ENCODE results near the gene ACTR3. TPM values are rescaled to one million over a fixed set of nuclear protein-coding genes. Genes with fewer than 3 reads are reported as not detected.
"Not testable (repeated sequence)": the region's sequence is repeated elsewhere in the genome, so short reads cannot be mapped to it uniquely, and the experiment has no call there.

Gene ACTR3
- total RNA-seq, 1 experiment from 2014 or later, result 261 TPM

GRCh38 chr2:113899166-113899565 is 9.3 kb downstream of the ACTR3 start:
- DNase-seq (ENCODE audit: extremely low read depth, low read depth), result no peak

DNA sequence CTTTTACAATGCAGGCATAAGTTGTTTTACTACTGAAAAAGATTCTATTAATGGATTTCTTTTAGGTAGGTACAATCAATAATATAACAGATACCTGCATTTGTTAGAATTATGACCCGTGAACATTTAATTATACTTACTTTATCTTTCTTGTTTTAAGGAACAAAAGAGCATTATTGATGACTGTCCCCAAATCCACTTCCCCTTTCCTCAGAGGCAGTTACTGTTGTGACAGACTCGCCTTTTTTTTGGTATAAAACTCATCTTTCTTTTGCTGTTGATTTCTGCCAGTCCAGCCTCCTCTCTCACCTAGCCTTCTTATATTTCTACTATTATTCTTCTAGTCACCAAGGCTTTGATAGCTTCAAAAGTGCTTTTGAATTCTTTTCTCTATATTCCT is 12.1 kb downstream of the ACTR3 start:
- no peak for DNase-seq (ENCODE audit: extremely low read depth, low read depth)

DNA sequence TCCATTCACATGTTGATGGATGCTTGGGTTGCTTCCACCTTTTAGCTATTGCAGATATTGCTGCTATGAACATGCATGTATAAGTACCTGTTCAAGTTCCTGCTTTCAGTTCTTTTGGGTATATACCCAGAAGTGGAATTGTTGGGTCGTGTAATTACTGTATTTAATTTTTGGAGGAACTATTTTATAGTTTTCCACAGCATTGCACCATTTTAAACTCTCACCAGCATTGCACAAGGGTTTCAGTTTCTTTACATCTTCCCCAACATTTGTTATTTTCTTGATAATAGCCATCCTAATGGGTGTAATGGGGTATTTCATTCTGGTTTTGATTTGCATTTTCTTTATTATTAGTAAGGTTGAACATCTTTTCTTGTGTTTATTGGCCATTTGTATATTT is 16.0 kb downstream of the ACTR3 start:
- DNase-seq (ENCODE audit: extremely low read depth, low read depth), result no peak

DNA sequence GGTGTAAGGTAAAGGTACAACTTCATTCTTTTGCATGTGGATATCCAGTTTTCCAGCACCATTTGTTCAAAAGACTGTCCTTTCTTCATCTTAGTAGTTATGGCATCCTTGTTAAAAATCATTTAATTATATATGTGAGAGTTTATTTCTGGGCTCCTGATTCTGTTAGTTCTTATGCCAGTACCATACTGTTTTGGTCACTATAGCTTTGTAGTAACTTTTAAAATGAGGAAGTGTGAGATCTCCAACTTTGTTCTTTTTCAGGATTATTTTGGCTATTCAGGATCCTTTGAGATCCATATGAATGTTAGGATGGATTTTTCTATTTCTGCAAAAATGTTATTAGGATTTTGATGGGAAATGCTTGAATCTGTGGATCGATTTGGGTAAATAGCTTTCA is 16.8 kb downstream of the ACTR3 start:
- no peak for DNase-seq (ENCODE audit: extremely low read depth, low read depth)

DNA sequence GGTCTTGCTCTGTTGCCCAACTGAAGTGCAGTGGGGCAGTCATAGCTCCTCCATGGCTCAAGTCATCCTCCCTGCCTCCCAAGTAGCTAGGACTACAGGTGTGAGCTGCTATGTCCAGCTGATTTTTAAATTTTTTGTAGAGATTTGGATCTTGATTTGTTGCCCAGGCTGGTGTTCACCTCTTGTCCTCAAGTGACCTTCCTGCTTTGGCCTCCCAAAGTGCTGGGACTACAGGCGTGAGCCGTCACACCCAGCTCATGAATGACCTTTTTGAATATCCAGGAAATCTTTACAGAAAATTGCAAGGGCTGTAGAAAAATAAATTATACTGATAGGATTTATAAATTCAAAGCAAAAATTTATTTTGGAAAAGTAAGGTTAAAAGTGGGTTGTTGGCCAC is 17.4 kb downstream of the ACTR3 start:
- DNase-seq (ENCODE audit: extremely low read depth, low read depth), result no peak

GRCh38 chr2:113910110-113910717 is 20.3 kb downstream of the ACTR3 start:
- no peak for DNase-seq (ENCODE audit: extremely low read depth, low read depth)

DNA sequence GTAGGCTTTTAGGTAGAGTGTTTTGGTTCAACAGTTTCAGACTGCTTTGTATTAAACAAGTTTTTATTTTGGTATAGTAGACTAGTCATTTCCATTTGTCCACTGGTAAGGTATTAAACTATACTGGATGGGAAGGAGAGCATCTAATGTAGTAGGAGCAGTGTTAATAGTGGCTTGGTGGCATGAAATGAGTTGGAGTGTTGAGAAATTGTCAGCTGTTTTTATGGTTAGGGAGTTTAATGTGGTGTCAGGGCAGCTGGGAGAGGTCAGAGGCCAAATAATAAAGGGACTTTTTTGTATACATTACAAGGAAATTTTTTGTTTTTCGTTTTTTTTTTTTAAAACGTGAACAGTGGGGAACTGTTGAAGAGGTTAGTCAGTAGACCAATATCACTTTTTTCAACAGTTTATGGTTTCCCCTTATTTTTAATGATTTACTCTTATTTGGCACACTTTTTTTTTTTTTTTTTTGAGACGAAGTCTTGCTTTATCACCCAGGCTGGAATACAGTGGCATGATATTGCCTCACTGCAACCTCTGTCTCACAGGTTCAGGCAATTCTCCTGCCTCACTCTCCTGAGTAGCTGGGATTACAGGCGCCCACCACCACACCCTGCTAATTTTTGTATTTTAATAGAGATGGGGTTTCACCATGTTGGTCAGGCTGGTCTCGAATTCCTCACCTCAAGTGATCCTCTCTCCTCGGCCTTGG is 21.2 kb downstream of the ACTR3 start:
- no peak for DNase-seq (ENCODE audit: extremely low read depth, low read depth)

GRCh38 chr2:113915082-113915819 is 25.4 kb downstream of the ACTR3 start:
- no peak for DNase-seq (ENCODE audit: extremely low read depth, low read depth)

- DNase-seq (ENCODE audit: extremely low read depth, low read depth), result no peak
Measured at GRCh38 chr2:113918229-113918628, 28.3 kb downstream of the ACTR3 start.

GRCh38 chr2:113920996-113921395 is 31.1 kb downstream of the ACTR3 start:
- no peak for DNase-seq (ENCODE audit: extremely low read depth, low read depth)

- no peak for DNase-seq (ENCODE audit: extremely low read depth, low read depth)
Measured at GRCh38 chr2:113922335-113922734, 32.4 kb downstream of the ACTR3 start.

- DNase-seq (ENCODE audit: extremely low read depth, low read depth), result no peak
Measured at GRCh38 chr2:113922784-113923183, 32.9 kb downstream of the ACTR3 start.

DNA sequence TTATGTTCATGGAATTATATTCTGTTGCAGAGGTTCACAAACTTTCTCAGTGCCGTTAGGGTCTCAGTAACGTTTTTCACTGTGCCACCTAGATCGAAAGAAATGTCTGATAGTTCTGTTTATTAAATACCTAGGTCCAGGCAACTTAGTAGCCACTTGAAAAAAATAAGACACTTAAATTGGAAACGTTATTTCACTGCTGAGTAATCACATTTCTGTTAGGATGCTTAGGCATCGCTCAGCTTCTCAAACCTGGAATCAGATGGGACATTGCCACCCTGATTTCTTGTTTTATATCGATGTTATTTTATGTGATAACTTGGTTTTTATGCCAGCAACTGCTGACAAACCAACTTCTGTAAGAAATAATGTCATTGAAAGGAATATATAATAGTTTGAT is 36.0 kb downstream of the ACTR3 start:
- no peak for DNase-seq (ENCODE audit: extremely low read depth, low read depth)

DNA sequence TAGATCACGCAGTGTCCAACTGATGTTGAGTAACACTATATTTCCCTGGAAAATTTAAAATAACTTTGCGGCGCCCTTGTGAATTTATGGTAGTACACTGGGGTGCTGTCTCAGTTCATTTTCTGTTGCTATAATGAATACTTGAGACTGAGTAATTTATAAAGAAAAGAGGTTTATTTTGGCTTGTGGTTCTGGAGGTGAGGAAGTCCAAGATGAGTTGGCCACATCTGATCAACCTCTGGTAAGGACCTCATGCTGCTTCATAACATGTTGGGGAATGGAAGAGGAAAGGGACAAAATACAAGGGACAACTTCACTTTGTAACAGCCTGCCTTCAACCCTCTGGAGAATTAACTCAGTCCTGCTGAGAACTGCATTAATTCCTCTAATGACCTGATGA is 36.4 kb downstream of the ACTR3 start:
- DNase-seq (ENCODE audit: extremely low read depth, low read depth), result no peak

DNA sequence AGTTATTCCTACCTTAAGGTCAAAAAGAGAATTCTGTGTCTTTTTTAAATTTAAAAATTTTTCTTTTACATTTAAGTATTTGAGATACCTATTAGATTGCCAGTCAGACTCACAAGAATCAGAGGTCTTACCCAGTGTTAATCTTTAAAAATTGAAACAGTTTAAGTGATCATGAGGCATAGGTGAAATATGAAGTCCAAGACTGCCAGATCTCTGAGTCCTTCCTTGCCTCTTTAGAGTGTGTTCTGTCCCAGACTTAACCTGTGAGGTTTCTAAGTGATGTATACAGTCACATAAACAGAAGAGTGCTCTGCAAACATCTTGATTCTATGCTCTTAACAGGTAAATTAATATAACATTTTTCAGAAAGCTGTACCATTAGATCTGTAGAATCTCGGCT is 40.6 kb downstream of the ACTR3 start:
- no peak for DNase-seq (ENCODE audit: extremely low read depth, low read depth)

DNA sequence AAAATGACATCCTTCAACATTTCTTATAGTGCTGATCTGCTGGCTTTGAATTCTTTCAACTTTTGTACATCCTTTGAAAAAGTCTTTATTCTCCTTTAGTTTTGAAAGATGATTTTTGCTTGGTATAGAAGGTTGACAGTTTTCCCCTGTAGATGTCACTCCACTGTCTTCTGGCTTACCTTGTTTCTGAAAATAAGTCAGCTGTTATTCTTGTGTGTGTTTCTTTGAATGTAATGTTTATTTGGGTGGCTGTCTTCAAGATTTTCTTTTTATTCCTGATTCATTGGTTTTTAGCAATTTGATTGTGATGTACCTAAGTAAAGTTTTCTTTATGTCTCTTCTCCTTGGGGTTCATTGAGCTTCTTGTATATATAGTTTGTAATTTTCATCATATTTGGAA is 47.6 kb downstream of the ACTR3 start:
- DNase-seq (ENCODE audit: extremely low read depth, low read depth), result no peak

GRCh38 chr2:113940891-113941290 is 51.0 kb downstream of the ACTR3 start:
- DNase-seq (ENCODE audit: extremely low read depth, low read depth), result no peak

GRCh38 chr2:113945784-113946183 is 55.9 kb downstream of the ACTR3 start:
- DNase-seq (ENCODE audit: extremely low read depth, low read depth), result not testable (repeated sequence)

DNA sequence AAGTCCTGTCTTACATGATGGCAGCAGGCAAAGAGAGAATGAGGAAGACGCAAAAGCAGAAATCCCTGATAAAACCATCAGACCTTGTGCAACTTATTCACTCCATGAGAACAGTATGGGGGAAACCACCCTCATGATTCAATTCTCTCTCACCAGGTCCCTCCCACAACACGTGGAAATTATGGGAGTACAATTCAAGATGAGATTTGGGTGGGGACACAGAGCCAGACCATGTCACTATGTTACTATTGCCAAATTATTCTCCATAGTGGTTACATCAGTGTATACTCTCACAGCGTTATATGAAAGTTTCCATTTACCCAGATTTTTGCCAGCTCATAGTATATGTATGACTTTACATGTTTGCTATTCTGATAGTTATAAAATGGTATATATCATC is 61.0 kb downstream of the ACTR3 start:
- DNase-seq (ENCODE audit: extremely low read depth, low read depth), result not testable (repeated sequence)

- DNase-seq (ENCODE audit: extremely low read depth, low read depth), result no peak
Measured at GRCh38 chr2:113961000-113961399, 71.1 kb downstream of the ACTR3 start.

DNA sequence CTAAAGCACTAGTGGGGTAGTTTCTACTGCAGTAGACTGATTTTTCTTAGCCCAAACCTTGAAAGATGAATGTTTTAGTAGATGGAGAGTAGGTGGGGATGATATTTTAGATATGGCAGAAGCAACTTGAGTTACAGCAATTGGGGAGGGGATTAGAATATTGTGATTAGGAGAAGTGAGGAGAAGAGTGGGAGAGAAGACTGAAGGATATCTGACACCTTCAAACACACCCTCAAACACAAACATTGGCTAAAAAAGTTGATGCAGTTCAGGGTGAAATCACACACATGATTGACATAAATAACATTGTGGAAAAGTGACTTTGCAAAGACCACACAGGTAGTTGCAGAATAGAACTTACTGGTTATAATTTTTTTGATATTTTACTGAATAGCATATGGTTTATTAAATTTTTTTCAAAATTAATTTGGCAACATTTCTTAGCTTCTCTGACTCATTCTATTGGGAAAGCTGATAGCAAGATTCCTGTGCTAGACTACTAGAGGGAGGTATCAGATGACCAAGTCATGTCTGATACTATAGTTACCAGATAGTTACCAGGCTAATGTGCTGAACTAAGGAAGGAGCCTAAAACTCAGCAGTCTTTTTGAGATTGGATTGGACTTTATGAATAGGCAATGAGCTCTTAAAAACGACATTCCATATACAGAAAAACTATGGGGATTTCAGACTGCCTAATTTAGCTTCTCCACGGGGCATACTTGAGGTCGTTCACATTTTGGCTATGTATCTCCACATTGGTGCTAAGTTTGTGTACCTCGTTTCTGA is 73.0 kb downstream of the ACTR3 start:
- no peak for DNase-seq (ENCODE audit: extremely low read depth, low read depth)

All from NCI-H460 (cell line).